Astrocyte of the cerebellum (primary cell): ENCODE data around the gene ARHGEF19.

Experiments used
- DNase-seq: peaks from one replicate; pipeline ENCODE4 v3.0.0-alpha.2; 2011; ENCODE audit warnings: low read depth
- H3K4me3 ChIP-seq: 2 replicates; pipeline ENCODE4 v1.5.1; 2011; ENCODE audit warnings: mild to moderate bottlenecking, low read depth, low read length, moderate library complexity
- in situ Hi-C: cut with HindIII; loops from 2 replicates; pipeline ENCODE4 v1.10.0; 2017; ENCODE audit warnings: low sequenced_read_pairs
- TF ChIP-seq, protein P1 (sequence below): IDR thresholded peaks from 2 replicates; pipeline ENCODE4 v1.5.1; 2012; ENCODE audit warnings: low read length, low read depth, moderate library complexity, mild to moderate bottlenecking; ENCODE audit errors: missing control alignments

Gene ARHGEF19

DNA sequence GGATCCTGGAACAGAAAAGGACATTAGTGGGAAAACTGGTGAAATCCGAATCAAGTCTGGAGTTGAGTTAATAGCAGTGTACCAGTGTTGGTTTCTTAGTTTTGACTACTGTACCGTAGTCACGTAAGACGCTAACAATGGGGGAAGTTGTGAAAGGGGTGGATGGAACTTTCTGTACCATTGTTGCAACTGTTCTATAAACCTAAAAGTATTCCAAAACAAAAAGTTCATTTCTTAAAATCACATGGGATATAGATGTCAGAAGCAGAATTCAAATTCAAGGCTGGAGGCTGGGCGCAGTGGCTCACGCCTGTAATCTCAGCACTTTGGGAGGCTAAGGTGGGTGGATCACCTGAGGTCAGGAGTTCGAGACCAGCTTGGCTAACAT, 16.9 kb downstream of the ARHGEF19 start:
- TF ChIP-seq, protein P1, sequence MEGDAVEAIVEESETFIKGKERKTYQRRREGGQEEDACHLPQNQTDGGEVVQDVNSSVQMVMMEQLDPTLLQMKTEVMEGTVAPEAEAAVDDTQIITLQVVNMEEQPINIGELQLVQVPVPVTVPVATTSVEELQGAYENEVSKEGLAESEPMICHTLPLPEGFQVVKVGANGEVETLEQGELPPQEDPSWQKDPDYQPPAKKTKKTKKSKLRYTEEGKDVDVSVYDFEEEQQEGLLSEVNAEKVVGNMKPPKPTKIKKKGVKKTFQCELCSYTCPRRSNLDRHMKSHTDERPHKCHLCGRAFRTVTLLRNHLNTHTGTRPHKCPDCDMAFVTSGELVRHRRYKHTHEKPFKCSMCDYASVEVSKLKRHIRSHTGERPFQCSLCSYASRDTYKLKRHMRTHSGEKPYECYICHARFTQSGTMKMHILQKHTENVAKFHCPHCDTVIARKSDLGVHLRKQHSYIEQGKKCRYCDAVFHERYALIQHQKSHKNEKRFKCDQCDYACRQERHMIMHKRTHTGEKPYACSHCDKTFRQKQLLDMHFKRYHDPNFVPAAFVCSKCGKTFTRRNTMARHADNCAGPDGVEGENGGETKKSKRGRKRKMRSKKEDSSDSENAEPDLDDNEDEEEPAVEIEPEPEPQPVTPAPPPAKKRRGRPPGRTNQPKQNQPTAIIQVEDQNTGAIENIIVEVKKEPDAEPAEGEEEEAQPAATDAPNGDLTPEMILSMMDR = no peak
- no peak overlapping the region for H3K4me3 ChIP-seq
- in situ Hi-C loops = no loop called here
- no peak for DNase-seq

DNA sequence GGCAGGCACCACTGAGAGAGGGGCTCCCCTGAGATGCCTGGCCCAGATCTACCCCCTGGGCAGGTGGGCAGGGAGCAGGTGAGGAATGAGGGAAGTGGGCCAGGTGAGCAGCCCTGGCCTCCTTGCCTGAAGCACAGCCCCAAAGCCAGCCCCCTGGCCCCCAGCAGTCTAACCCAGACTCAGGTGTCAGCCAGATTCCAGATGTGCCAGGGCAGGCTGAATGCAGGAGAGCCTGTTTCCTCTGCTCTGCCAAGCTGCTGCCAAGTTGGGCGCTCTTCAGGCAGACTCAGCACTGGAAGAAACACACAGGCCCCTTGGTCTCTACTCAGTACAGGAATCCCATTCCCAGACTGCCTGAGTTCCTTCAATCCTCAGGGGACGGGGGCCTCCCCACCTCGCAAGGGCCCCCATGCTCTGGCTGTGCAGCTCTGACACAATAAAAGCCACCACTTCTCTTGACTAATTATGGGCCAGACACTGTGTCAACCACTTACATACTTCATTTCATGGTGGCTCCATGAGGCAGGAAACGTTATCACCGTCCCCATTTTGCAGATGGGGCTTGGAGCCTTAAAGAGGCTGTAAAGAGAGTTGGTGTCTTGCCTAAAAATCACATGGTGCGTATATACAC, 20.4 kb downstream of the ARHGEF19 start:
- TF ChIP-seq, protein P1 = no peak
- DNase-seq = no peak
- in situ Hi-C loops = no loop called here
- H3K4me3 ChIP-seq = no peak overlapping the region

DNA sequence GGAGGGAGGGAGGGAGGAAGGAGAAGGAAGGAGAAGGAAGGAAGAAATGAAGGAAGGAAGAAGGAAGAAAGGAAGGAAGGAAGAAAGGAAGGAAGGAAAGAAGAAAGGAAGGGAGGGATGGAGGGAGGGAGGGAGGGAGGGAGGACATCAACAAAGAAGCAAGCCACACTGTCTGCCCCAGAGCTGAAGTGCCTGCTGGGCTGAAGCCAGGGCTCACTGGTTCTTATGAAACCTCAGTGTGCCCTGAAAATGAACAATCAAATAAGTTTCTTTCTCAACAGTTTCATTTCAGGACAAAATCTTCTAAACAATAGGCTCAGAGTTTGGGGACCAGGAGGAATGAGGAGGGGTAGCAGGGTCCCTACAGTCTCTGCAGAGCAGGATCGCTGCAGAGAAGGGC, 21.1 kb downstream of the ARHGEF19 start:
- in situ Hi-C loops = no loop called here
- H3K4me3 ChIP-seq = no peak overlapping the region
- TF ChIP-seq, protein P1 = no peak
- DNase-seq = no peak

DNA sequence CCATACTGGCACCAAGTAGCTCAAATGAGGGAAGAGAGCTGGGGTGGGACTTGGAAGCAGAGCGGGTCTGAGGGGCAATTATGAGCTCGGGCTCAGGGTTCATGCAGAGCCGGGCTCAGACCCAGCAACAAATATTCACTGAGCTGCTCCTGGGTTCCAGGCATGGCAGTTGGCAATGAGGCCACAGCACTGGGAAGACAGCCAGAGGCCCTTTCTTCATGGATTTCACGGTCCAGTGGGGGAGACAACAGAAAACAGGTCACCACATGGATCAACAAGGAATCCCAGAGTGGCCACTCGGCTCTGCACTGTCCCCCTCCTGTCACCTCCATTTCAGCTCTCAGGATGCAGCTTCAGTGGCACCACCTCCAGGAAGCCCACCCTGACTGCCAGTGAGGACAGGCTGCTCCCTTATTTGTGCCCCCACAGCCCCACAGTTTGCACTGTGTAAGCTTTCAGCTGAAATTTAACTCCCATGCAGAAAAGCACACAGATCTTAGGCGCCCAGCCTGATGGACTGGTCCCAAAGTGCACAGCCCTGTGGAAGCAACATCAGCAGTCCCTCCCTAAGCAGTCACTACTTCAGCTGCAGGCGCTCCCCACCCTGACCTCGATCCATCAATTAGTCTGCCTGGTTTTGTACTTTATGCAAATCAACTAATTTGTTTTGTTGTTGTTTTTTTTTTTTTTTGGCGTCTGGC, 22.4 kb downstream of the ARHGEF19 start:
- in situ Hi-C loops = no loop called here
- H3K4me3 ChIP-seq = no peak overlapping the region
- TF ChIP-seq, protein P1 = no peak
- peak; percentile 33 for DNase-seq

DNA sequence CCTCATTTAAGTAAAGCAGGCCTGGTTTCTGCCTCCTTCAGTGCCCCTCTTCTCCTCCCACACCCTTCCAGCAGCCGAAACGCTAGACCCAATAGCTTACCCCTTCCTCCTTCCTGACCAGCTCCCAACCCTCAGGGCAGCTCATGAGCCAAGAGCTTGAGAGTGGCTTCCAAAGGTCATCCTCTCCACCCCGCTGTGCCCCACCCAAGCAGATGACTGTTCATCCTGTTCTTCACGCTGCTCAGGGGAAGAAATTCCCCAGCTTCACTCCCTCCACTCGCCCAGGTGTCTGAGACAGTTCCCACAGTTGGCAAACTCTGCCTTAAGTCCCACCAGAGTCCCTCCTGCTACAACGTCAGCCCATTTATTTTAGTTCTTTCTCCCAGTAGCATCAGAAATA, 23.4 kb downstream of the ARHGEF19 start:
- TF ChIP-seq, protein P1 = no peak
- in situ Hi-C loops = no loop called here
- DNase-seq = no peak
- no peak overlapping the region for H3K4me3 ChIP-seq

DNA sequence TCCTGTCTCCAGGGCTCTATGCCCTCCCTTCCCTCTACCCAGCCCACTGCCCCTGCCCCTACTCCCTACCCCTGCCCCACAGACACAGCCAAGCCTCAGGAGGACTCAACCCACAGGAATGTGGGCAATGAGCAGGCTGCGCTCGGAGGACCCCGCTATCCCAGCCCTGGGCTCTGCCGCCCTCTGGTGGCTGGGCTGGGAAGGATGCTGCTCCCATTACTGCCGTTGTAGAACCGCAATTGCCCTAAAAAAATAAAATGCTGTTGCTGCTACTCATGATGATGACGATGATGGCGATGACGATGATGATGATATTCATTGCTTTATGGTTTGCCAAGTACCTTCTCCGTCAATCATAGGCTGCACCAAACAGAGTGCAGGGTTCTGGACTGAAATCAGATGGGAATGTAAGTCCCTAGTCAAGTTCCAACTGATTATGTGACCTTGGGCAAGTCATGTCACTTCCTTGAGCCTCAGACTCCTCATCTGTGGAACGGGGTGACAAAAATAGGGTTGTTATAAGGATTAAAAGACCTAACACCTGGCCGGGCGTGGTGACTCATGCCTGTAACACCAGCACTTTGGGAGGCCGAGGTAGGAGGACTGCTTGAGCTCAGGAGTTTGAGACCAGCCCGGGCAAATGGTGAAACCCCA, 24.6 kb downstream of the ARHGEF19 start:
- no peak overlapping the region for H3K4me3 ChIP-seq
- TF ChIP-seq, protein P1 = peak; percentile 96
- peak; percentile 59 for DNase-seq
- in situ Hi-C loops = no loop called here
